ENCODE results near the gene SELENOM.

SELENOM gene

DNA sequence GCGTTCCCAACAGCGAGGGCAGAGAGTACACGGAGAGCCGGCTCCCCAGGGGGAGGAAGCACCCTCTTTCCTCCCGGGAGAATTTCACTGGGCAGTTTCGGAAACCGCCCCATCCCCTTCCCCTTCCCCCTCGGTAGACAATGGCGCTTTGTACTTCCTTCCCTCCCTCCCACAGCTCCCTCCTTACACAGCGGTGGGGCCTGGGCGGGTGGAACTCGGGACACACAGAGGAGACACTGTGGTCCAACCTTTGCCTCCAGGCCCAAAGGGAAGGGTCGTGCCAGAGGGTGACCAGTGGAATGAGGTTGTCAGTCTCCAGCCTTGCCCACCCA is 21.9 kb downstream of the SELENOM start:
- H3K27me3 ChIP-seq (ENCODE audit: control insufficient read depth, insufficient read depth, low read length), result no peaks in the 10 kb centered on the region
- H3K4me3 ChIP-seq (ENCODE audit: low read depth, low read length), result peak overlapping the region; percentile 53
- H3K36me3 ChIP-seq (ENCODE audit: control insufficient read depth, insufficient read depth, low read length), result no peaks in the 10 kb centered on the region
- TF ChIP-seq, protein P1, sequence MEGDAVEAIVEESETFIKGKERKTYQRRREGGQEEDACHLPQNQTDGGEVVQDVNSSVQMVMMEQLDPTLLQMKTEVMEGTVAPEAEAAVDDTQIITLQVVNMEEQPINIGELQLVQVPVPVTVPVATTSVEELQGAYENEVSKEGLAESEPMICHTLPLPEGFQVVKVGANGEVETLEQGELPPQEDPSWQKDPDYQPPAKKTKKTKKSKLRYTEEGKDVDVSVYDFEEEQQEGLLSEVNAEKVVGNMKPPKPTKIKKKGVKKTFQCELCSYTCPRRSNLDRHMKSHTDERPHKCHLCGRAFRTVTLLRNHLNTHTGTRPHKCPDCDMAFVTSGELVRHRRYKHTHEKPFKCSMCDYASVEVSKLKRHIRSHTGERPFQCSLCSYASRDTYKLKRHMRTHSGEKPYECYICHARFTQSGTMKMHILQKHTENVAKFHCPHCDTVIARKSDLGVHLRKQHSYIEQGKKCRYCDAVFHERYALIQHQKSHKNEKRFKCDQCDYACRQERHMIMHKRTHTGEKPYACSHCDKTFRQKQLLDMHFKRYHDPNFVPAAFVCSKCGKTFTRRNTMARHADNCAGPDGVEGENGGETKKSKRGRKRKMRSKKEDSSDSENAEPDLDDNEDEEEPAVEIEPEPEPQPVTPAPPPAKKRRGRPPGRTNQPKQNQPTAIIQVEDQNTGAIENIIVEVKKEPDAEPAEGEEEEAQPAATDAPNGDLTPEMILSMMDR (IDR thresholded peaks at IDR 0.05), result no peak
- H2AFZ ChIP-seq, result peak overlapping the region; percentile 88
- H3K79me2 ChIP-seq, result no peaks in the 10 kb centered on the region
- H3K27ac ChIP-seq, result peak overlapping the region; percentile 87
- no peaks in the 10 kb centered on the region for H3K9me3 ChIP-seq (ENCODE audit: control insufficient read depth, low read length)
- H3K4me2 ChIP-seq (ENCODE audit: low read length), result peak overlapping the region; percentile 64
- H3K4me1 ChIP-seq, result peaks cover 3% of the 10 kb centered on the region
- peak overlapping the region; percentile 37 for H3K9ac ChIP-seq

DNA sequence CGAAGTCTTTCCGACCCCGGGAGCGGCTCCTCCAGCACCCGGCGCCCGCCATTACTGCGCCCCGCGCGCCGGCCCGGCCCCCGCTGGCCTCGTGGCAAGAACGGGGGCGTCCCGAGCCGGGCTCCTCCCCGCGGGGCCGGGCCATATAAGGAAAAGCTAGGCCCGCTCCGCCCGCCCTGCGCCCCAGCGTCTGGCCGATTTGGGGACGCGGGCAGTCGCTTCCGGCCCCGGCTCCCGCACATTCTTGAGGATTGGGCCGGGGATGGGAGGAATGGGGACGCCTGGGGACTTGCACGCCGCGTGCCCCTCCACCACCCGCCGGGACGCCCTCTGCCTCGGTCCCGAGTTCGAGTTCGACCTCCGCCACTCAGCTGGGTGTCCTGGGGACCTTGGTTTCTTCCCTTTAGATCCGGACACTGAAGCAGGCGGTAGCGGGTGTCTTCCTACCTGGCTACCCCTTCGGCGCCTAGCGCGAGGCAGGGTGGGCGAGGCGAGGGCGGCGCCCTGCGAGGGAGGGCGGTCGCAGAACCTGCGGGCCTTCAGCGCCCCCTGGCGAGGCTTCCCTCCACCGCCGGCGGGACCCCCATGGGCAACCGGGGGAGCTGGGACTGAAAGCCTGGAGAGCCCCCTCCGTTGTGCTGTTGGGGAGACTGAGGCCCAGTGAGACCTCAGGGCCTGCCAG is 22.4 kb downstream of the SELENOM start:
- peak overlapping the region; percentile 53 for H3K4me3 ChIP-seq (ENCODE audit: low read depth, low read length)
- H3K9me3 ChIP-seq (ENCODE audit: control insufficient read depth, low read length), result no peaks in the 10 kb centered on the region
- H3K9ac ChIP-seq, result peak overlapping the region; percentile 37
- H3K27me3 ChIP-seq (ENCODE audit: control insufficient read depth, insufficient read depth, low read length), result no peaks in the 10 kb centered on the region
- H3K4me2 ChIP-seq (ENCODE audit: low read length), result peak overlapping the region; percentile 64
- no peaks in the 10 kb centered on the region for H3K79me2 ChIP-seq
- H3K36me3 ChIP-seq (ENCODE audit: control insufficient read depth, insufficient read depth, low read length), result no peaks in the 10 kb centered on the region
- H3K27ac ChIP-seq, result peak overlapping the region; percentile 87
- TF ChIP-seq, protein P1 (IDR thresholded peaks at IDR 0.05), result peak; percentile 62
- peak overlapping the region; percentile 88 for H2AFZ ChIP-seq
- peaks cover 3% of the 10 kb centered on the region for H3K4me1 ChIP-seq

DNA sequence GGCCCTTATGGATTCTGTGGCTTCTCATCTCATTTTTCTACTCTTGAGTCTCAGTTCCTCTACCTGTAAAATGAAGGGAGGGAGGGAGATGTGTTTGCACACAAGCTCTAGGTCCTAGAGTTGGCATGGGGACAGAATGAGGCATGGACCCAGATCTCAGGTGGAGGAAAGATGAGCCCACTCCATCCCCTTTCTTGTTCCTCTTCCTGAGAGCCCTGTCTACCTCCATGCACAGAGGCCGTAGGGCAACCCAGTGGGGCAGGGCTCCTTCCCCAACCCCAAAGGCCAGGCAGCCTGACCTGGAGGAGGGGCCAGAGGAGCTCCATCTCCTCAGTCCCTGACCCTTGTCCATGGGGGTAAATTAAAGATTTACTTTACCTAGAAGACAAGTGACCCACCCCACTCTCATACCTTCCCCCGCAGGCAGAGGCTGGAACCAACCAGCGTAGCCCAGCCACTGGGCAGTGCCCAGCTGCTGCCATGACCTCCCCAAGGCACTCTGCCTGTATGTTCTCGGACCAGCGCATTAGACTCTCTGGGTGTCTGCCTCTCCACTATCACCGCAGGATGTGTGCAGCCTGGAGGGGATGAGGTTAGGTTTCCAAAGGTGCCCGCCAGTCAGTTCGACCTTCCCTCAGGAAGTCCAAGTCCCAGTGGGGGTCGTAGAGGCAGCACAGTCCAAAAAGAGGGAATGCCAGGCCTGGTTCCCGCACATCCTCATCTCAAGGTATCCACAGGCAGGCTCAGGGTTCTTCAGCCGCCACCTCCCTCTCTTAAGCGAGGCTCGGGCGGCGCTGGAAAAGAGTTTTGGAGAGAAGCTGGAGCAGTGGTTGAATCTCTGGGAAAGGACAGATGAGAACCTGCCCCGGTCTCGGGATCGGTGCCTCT is 23.2 kb downstream of the SELENOM start:
- no peaks in the 10 kb centered on the region for H3K79me2 ChIP-seq
- no peaks in the 10 kb centered on the region for H3K27me3 ChIP-seq (ENCODE audit: control insufficient read depth, insufficient read depth, low read length)
- H3K4me2 ChIP-seq (ENCODE audit: low read length), result peak overlapping the region; percentile 64
- TF ChIP-seq, protein P1 (IDR thresholded peaks at IDR 0.05), result no peak
- H3K4me1 ChIP-seq, result peaks cover 3% of the 10 kb centered on the region
- H3K27ac ChIP-seq, result peak overlapping the region; percentile 87
- no peak overlapping the region for H3K9ac ChIP-seq
- no peaks in the 10 kb centered on the region for H3K9me3 ChIP-seq (ENCODE audit: control insufficient read depth, low read length)
- peak overlapping the region; percentile 53 for H3K4me3 ChIP-seq (ENCODE audit: low read depth, low read length)
- H3K36me3 ChIP-seq (ENCODE audit: control insufficient read depth, insufficient read depth, low read length), result no peaks in the 10 kb centered on the region
- H2AFZ ChIP-seq, result peak overlapping the region; percentile 88

DNA sequence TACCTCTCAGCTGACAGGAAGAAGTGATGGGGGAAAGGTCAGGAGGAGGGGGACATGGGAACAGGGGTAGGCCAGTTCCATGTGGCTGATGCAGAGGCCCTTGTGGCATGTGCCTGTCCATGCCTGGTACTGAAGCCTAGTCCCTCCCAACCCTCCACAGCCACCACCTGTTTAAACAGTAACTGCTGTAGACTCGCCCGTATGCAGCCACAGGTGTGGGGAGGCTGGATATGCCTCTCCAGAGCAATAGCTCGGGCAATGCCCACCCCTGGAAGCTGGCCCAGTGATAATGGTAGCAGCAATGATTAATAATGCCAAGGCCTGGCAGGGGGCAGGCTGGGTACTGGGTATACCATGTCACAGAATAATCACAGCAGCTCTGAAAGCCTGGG is 24.0 kb downstream of the SELENOM start:
- Histone ChIP-seq H3K36me3 (ENCODE audit: control insufficient read depth, insufficient read depth, low read length) (no peaks in the 10 kb centered on the region), H3K79me2 (no peaks in the 10 kb centered on the region), H3K27ac (peak overlapping the region; percentile 4), H3K4me2 (ENCODE audit: low read length) (peak overlapping the region; percentile 5), H3K27me3 (ENCODE audit: control insufficient read depth, insufficient read depth, low read length) (no peaks in the 10 kb centered on the region), H3K4me1 (peaks cover 3% of the 10 kb centered on the region), H3K9me3 (ENCODE audit: control insufficient read depth, low read length) (no peaks in the 10 kb centered on the region), H3K9ac (no peak overlapping the region), H3K4me3 (ENCODE audit: low read depth, low read length) (no peak overlapping the region), H2AFZ (no peak overlapping the region)
- TF ChIP-seq, protein P1 (IDR thresholded peaks at IDR 0.05), result no peak

All from parathyroid adenoma (tissue), 2 donors.